Measurements from ENCODE around the gene PROZ. TPM values are rescaled to one million over a fixed set of nuclear protein-coding genes. Genes with fewer than 3 reads are reported as not detected.

Gene PROZ
- total and polyA plus RNA-seq, 2 of the 13 experiments (the other 11 are each of a cell fraction or from before 2014, with no cell fraction given) = 5.6 to 22.5 TPM

- Histone ChIP-seq H3K4me2 (ENCODE audit: low read depth, low read length) (no peak overlapping the region), H4K20me1 (ENCODE audit: insufficient read depth, low read length) (no peaks in the 10 kb centered on the region), H3K4me1 (ENCODE audit: insufficient read depth, low read length) (peaks cover 16% of the 10 kb centered on the region), H3K27me3 (ENCODE audit: control insufficient read depth in 1 of 2, insufficient read depth in 2 of 2, low read length in 2 of 2) (no peaks in the 10 kb centered on the region), H2AFZ (ENCODE audit: low read length) (no peak overlapping the region), H3K27ac (ENCODE audit: extremely low read length, insufficient read depth, low read length) (no peak overlapping the region), H3K9me3 (ENCODE audit: low read length) (no peaks in the 10 kb centered on the region), H3K36me3 (replicated peaks in 1 of 2; ENCODE audit: control insufficient read depth in 1 of 2, insufficient read depth in 2 of 2, low read length in 2 of 2) (peaks cover 0 to 1% of the 10 kb centered on the region in 2 experiments; a peak in 1 of 5 replicates), H3K9ac (ENCODE audit: insufficient read depth, low read depth, low read length) (no peak overlapping the region), H3K79me2 (ENCODE audit: insufficient read depth, low read length) (no peaks in the 10 kb centered on the region), H3K4me3 (replicated peaks in 1 of 3; ENCODE audit: insufficient read depth in 1 of 3, low read depth in 2 of 3, low read length in 3 of 3) (no peak overlapping the region)
- BruUV-seq (replicated peaks) = no TSS peak
- 100% methylated on average over 7 of the region's 21 CpGs for WGBS (ENCODE audit: low lambda C conversion rate)
- intact Hi-C loops (cut with micrococcal nuclease; ENCODE audit: unreplicated experiment) = no loop called here
- POLR2A ChIA-PET = interaction anchor here (1.0 to 2.5 kb wide), 4 partner anchors 9 to 35 kb away, joined by 3 to 13 read pairs (median 4); partner anchors contain the start of gene F7
- ATAC-seq (no peak), DNase-seq (ENCODE audit: low spot score) (no peak), FAIRE-seq (no peak)
- in situ Hi-C loops (cut with HindIII; ENCODE audit: extremely low pct_ligation_motif_present, low pct_unique_long_range_greater_than_20kb) = no loop called here
- CTCF ChIA-PET (ENCODE audit: low intra/inter-chr PET ratio, low total read pairs) = no interaction called here
- TF ChIP-seq ZNF20 (CRISPR knock-in tag; IDR thresholded peaks at IDR 0.05) = no peak
- no peak for TF ChIP-seq EHMT2 (IDR thresholded peaks at IDR 0.05; ENCODE audit: borderline replicate concordance, low read depth, low read length)
- TF ChIP-seq TCF7L2 (IDR thresholded peaks at IDR 0.05; ENCODE audit: low read depth, low read length) = no peak
- TF ChIP-seq SSRP1 (CRISPR knock-in tag; IDR thresholded peaks at IDR 0.05) = peak; percentile 78; the same call in 1 of the 2 replicates
- no peak for TF ChIP-seq HNF1B (CRISPR knock-in tag; IDR thresholded peaks at IDR 0.05)
- TF ChIP-seq ZNF441 (CRISPR knock-in tag; IDR thresholded peaks at IDR 0.05; ENCODE audit: borderline replicate concordance) = no peak
- TF ChIP-seq IKZF1 (IDR thresholded peaks at IDR 0.05) = no peak
- TF ChIP-seq TARDBP (CRISPR knock-in tag; IDR thresholded peaks at IDR 0.05) = no peak
- TF ChIP-seq SNAI1 (CRISPR knock-in tag; IDR thresholded peaks at IDR 0.05; ENCODE audit: borderline replicate concordance) = no peak
- TF ChIP-seq PHB2 (IDR thresholded peaks at IDR 0.05; ENCODE audit: partially characterized antibody) = no peak
- no peak for TF ChIP-seq ZBTB39 (CRISPR knock-in tag; IDR thresholded peaks at IDR 0.05)
- TF ChIP-seq ZNF44 (CRISPR knock-in tag; IDR thresholded peaks at IDR 0.05) = no peak
- 0 out of 2 replicates have a peak, but pooled peaks have one; percentile 43 for TF ChIP-seq EED (CRISPR knock-in tag; IDR thresholded peaks at IDR 0.05)
- no peak for TF ChIP-seq ZNF121 (CRISPR knock-in tag; IDR thresholded peaks at IDR 0.05)
- TF ChIP-seq HBP1 (CRISPR knock-in tag; IDR thresholded peaks at IDR 0.05; ENCODE audit: low read depth) = no peak
- TF ChIP-seq ZNF292 (CRISPR knock-in tag; IDR thresholded peaks at IDR 0.05; ENCODE audit: borderline replicate concordance, low read depth) = no peak
- TF ChIP-seq, protein P1, sequence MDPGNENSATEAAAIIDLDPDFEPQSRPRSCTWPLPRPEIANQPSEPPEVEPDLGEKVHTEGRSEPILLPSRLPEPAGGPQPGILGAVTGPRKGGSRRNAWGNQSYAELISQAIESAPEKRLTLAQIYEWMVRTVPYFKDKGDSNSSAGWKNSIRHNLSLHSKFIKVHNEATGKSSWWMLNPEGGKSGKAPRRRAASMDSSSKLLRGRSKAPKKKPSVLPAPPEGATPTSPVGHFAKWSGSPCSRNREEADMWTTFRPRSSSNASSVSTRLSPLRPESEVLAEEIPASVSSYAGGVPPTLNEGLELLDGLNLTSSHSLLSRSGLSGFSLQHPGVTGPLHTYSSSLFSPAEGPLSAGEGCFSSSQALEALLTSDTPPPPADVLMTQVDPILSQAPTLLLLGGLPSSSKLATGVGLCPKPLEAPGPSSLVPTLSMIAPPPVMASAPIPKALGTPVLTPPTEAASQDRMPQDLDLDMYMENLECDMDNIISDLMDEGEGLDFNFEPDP (CRISPR knock-in tag; conservative IDR thresholded peaks at IDR 0.05) = no peak
Observed at GRCh38 chr13:113115363-113116205, 42.9 kb upstream of the PROZ start.

Measured in HepG2 (cell line).